Glutamatergic neuron (in vitro differentiated cells): ENCODE results near the gene ZFP36L2. TPM values are rescaled to one million over a fixed set of nuclear protein-coding genes. Genes with fewer than 3 reads are reported as not detected.

Experiments used
- DNase-seq: peaks from one replicate; pipeline ENCODE4 v3.0.0; 2022
- H3K27ac Mint-ChIP-seq: one replicate; pipeline ENCODE4 v1.8.0; 2020; ENCODE audit warnings: mild to moderate bottlenecking, mixed read lengths, inconsistent platforms; ENCODE audit not compliant: unreplicated experiment
- H3K27me3 Mint-ChIP-seq: one replicate; pipeline ENCODE4 v1.8.0; 2020; ENCODE audit warnings: mild to moderate bottlenecking, moderate library complexity, mixed read lengths, inconsistent platforms; ENCODE audit not compliant: unreplicated experiment
- H3K36me3 Mint-ChIP-seq: one replicate; pipeline ENCODE4 v1.8.0; 2020; ENCODE audit warnings: mild to moderate bottlenecking, mixed read lengths, inconsistent platforms; ENCODE audit not compliant: unreplicated experiment
- H3K4me1 Mint-ChIP-seq: one replicate; pipeline ENCODE4 v1.8.0; 2020; ENCODE audit warnings: mild to moderate bottlenecking, low read depth, mixed read lengths, inconsistent platforms; ENCODE audit not compliant: unreplicated experiment
- H3K4me3 Mint-ChIP-seq: one replicate; pipeline ENCODE4 v1.8.0; 2020; ENCODE audit warnings: mild to moderate bottlenecking, mixed read lengths, inconsistent platforms; ENCODE audit not compliant: unreplicated experiment
- H3K9me3 Mint-ChIP-seq: one replicate; pipeline ENCODE4 v1.8.0; 2020; ENCODE audit warnings: mild to moderate bottlenecking, moderate library complexity, mixed read lengths, inconsistent platforms; ENCODE audit not compliant: unreplicated experiment
- total RNA-seq: library from RNA; stranded (reverse); fragmentation: NEBNext Ultra II Directional; extraction: Animal tissue kit (Norgen Biotek cat#: 25700); gene quantifications from one replicate; pipeline ENCODE4 v1.2.1, GENCODE V29; 2021; ENCODE audit not compliant: unreplicated experiment
- TF ChIP-seq, protein P1 (sequence below): fragments of 200-600 bp; sonication (generic); IDR thresholded peaks from one replicate; pipeline ENCODE4 v1.5.0; 2021; ENCODE audit not compliant: partially characterized antibody, unreplicated experiment

Gene ZFP36L2
- total RNA-seq, 1 donor from 2014 or later: 0.88 TPM

DNA sequence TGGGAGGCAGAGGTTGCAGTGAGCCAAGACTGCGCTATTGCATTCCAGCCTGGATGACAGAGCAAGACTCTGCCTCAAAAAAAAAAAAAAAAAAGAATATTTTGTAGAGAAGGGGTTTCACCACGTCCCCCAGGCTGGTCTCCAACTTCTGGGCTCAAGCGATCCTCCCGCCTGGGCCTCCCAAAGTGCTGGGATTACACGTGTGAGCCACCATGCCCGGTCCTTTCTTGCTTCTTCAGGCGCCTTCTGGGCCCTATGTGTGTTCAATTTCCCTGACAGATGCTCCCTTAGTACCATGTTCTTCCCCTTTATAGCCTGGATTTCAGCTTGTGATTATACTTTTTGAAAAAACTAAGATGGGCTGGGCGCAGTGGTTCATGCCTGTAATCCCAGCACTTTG, 9.8 kb downstream of the ZFP36L2 start:
- Mint-ChIP-seq H3K27ac (no peak overlapping the region), H3K4me3 (no peak overlapping the region), H3K27me3 (peaks cover 4% of the 10 kb centered on the region), H3K9me3 (peaks cover 3% of the 10 kb centered on the region), H3K36me3 (no peaks in the 10 kb centered on the region), H3K4me1 (peaks cover 25% of the 10 kb centered on the region)
- TF ChIP-seq, protein P1, sequence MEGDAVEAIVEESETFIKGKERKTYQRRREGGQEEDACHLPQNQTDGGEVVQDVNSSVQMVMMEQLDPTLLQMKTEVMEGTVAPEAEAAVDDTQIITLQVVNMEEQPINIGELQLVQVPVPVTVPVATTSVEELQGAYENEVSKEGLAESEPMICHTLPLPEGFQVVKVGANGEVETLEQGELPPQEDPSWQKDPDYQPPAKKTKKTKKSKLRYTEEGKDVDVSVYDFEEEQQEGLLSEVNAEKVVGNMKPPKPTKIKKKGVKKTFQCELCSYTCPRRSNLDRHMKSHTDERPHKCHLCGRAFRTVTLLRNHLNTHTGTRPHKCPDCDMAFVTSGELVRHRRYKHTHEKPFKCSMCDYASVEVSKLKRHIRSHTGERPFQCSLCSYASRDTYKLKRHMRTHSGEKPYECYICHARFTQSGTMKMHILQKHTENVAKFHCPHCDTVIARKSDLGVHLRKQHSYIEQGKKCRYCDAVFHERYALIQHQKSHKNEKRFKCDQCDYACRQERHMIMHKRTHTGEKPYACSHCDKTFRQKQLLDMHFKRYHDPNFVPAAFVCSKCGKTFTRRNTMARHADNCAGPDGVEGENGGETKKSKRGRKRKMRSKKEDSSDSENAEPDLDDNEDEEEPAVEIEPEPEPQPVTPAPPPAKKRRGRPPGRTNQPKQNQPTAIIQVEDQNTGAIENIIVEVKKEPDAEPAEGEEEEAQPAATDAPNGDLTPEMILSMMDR: no peak
- DNase-seq: no peak

DNA sequence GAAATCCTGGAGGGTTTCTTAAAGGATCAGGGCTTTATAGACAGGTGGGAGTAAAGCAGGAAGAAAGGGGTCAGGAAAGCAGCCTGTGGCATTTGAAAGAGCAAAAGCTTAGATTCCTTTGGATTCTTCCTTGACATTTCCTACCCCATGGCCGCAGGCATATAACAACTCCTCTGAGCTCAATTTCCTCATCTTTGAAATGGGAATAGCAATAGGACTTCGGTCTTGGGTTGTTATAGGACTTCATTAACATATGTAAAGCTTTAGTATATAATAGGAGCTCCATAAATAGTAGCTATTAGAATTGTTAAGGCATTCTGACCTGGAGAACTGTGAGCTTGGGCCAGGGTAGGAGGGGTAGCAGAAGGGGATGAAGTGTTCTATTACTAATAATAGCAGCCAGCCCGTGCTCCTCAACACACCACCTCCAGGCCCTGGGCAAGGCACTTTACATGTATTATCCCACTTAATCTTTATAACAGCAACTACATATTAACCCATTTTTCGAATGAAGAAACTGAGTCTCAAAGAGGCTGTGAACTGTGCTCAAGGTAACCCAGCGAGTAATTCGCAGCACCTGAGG, 10.6 kb downstream of the ZFP36L2 start:
- H3K4me3 Mint-ChIP-seq: no peak overlapping the region
- no peaks in the 10 kb centered on the region for H3K36me3 Mint-ChIP-seq
- peaks cover 4% of the 10 kb centered on the region for H3K27me3 Mint-ChIP-seq
- no peak for DNase-seq
- TF ChIP-seq, protein P1: no peak
- H3K4me1 Mint-ChIP-seq: peaks cover 17% of the 10 kb centered on the region
- H3K27ac Mint-ChIP-seq: no peak overlapping the region
- H3K9me3 Mint-ChIP-seq: peaks cover 5% of the 10 kb centered on the region

DNA sequence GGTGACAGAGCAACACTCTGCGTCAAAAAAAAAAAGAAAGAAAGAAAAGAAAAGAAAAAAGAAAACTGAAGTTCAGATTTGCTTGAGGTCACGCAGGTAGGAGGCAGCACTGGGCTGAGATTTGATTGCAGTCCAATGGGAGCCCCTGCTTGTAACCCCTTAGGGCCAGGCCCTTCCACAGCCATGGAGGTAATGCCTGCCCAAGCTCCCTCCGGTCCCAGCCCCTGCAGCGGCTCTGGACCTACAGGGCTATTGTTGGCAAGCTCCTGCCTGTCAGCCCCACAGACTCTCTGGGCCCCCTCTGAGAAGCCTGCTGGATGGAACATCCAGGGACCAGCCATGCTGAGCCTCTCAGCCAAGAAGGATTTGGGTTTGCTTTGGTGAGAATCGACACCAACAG, 12.2 kb downstream of the ZFP36L2 start:
- H3K27ac Mint-ChIP-seq: no peak overlapping the region
- no peaks in the 10 kb centered on the region for H3K36me3 Mint-ChIP-seq
- H3K27me3 Mint-ChIP-seq: peaks cover 4% of the 10 kb centered on the region
- TF ChIP-seq, protein P1: no peak
- H3K9me3 Mint-ChIP-seq: peaks cover 5% of the 10 kb centered on the region
- H3K4me3 Mint-ChIP-seq: no peak overlapping the region
- peaks cover 6% of the 10 kb centered on the region for H3K4me1 Mint-ChIP-seq
- DNase-seq: no peak

DNA sequence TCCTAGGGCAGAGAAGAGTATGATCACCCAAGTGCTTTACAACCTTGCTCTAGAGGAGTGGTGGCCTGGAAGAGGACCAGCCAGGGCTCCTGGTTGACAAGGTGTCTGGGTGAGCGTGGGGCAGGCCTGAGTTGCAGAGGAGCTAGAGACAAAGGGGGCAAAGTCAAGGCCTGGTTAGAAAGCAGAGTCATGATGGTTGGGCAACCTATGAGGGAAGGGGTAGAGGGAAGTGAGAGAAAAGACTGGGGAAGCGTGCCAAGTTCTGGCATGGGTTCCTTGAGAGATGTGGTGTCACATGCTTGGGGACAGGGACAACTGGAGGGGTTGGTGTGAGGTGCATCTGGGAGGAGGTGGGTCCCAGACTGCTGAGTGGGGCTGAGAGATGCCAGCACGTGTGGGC, 13.5 kb downstream of the ZFP36L2 start:
- no peak overlapping the region for H3K27ac Mint-ChIP-seq

DNA sequence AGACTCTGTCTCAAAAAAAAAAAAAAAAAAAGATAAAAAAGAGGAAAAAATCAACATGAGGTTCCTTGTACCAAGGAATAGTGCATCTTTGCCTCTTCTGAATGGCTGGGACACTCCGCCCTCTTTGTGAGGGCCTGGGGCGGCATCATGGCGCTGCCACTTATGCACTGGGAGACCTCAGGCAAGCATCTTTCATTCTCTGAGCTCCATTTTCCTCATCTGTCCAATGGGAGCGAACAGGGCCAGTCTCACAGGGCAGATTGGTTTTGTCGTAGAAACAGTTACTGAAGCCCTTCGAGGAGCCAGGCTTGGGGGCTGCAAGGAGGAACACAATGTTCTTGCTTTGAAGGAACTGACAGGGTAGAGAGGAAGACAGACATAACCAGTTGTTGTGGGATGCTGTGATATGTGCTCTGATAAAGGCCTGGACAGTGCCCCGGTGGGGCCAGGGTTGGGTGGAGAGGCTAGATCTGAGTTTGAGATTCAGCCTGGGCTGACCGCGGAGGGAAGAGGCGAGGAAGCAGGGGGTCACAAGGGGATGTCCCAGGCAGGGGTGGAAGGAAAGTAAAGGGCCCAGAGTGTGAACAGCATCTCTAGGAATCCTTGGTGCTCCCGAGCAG, 14.1 kb downstream of the ZFP36L2 start:
- Mint-ChIP-seq H3K36me3 (no peaks in the 10 kb centered on the region), H3K4me1 (no peaks in the 10 kb centered on the region), H3K9me3 (peaks cover 3% of the 10 kb centered on the region), H3K27ac (no peak overlapping the region), H3K27me3 (peaks cover 4% of the 10 kb centered on the region), H3K4me3 (no peak overlapping the region)
- DNase-seq: no peak
- TF ChIP-seq, protein P1: no peak

More for the DNA sequence above, 13.5 kb downstream of the ZFP36L2 start:
- Mint-ChIP-seq H3K36me3 (no peaks in the 10 kb centered on the region), H3K4me3 (no peak overlapping the region), H3K27me3 (peaks cover 2% of the 10 kb centered on the region), H3K9me3 (peaks cover 3% of the 10 kb centered on the region), H3K4me1 (no peaks in the 10 kb centered on the region)
- TF ChIP-seq, protein P1: no peak
- no peak for DNase-seq
